K562 (cell line): ENCODE data around the gene ERCC2. TPM values are rescaled to one million over a fixed set of nuclear protein-coding genes. Genes with fewer than 3 reads are reported as not detected.

Experiments used
- ATAC-seq: fragments of 200-7000 bp; cut with Tn5 transposase; 3 replicates; pipeline ENCODE4 v1.9.1; 2020; ENCODE audit warnings: moderate library complexity
- BruUV-seq: library from RNA; stranded (reverse); fragments of 400-500 nt; replicated peaks from 2 replicates; lab custom pipeline; 2021; lab: Mats Ljungman, UMichigan
- CTCF ChIA-PET: fragments of 300-600 bp; formaldehyde crosslinking; extraction: SDS; loops from one replicate; lab custom pipeline; 2021; ENCODE audit warnings: low intra/inter-chr PET ratio; lab: Yijun Ruan, JAX
- POLR2A ChIA-PET: fragments of 300-600, 350-650 bp; sonication (Branson Sonifier 250); formaldehyde crosslinking; extraction: SDS; loops from one replicate; lab custom pipeline; 2021; ENCODE audit warnings: antibody characterized with exemption, inconsistent platforms; lab: Yijun Ruan, JAX
- DNase-seq, 4 experiments: peaks; one replicate each; pipeline versions ENCODE4 v3.0.0 to v3.0.0-alpha.2; 2011 to 2018; ENCODE audit warnings: low spot score in 3 of 4, mixed read lengths in 3 of 4; ENCODE audit errors: extremely low read depth in 1 of 4
- FAIRE-seq: peaks from 2 replicates; lab custom pipeline; 2011; peaks lifted over from hg19 to GRCh38; lab: Jason Lieb, UNC
- H2AFZ ChIP-seq: 2 replicates; pipeline ENCODE4 v1.6.0; 2011; ENCODE audit warnings: low read depth, low read length, control low read depth, inconsistent platforms
- H3K27ac ChIP-seq: fragments of 200-600 bp; 3 replicates; pipeline ENCODE4 v1.8.0; 2011; ENCODE audit warnings: low read depth, mild to moderate bottlenecking, control low read depth, inconsistent platforms, low read length, moderate library complexity, mixed read lengths; ENCODE audit errors: extremely low read depth
- H3K27me3 ChIP-seq, 2 experiments: fragments of 300-600 bp in 1 of 2; 2 replicates in 1 of 2; 3 replicates in 1 of 2; pipeline versions ENCODE4 v1.6.0 to v1.8.0; 2011; ENCODE audit warnings: inconsistent platforms in 2 of 2, low read length in 2 of 2, mild to moderate bottlenecking in 1 of 2, mixed read lengths in 1 of 2, moderate library complexity in 1 of 2; ENCODE audit not compliant: control insufficient read depth in 2 of 2, insufficient read depth in 2 of 2
- H3K36me3 ChIP-seq: fragments of 300-600 bp; 3 replicates; pipeline ENCODE4 v1.8.0; 2011; ENCODE audit warnings: mild to moderate bottlenecking, low read length, inconsistent platforms; ENCODE audit not compliant: control insufficient read depth, insufficient read depth
- H3K4me1 ChIP-seq, 2 experiments: fragments of 200-600 bp in 1 of 2; replicated peaks in 1 of 2; 2 replicates in 1 of 2; 3 replicates in 1 of 2; pipeline versions ENCODE4 v1.5.1 to v1.8.0; 2011; ENCODE audit warnings: inconsistent platforms in 2 of 2, low read length in 2 of 2, mild to moderate bottlenecking in 1 of 2, mixed read lengths in 1 of 2, moderate library complexity in 1 of 2; ENCODE audit not compliant: control insufficient read depth in 2 of 2, insufficient read depth in 2 of 2
- H3K4me2 ChIP-seq: 2 replicates; pipeline ENCODE4 v1.6.1; 2011; ENCODE audit warnings: low read length, control low read depth, inconsistent platforms, mixed read lengths; ENCODE audit not compliant: insufficient read depth
- H3K4me3 ChIP-seq: fragments of 200-600 bp; sonication (generic), shearing (Covaris generic); 2 replicates; pipeline ENCODE4 v1.5.1; 2016; ENCODE audit warnings: control low read depth, inconsistent platforms
- H3K79me2 ChIP-seq: fragments of 200-600 bp; 3 replicates; pipeline ENCODE4 v1.8.0; 2011; ENCODE audit warnings: low read length, inconsistent platforms; ENCODE audit not compliant: control insufficient read depth, insufficient read depth
- H3K9ac ChIP-seq, 2 experiments: 2 replicates each; pipeline versions ENCODE4 v1.6.0 to v1.6.1; 2011; ENCODE audit warnings: low read depth in 2 of 2, low read length in 2 of 2, control low read depth in 1 of 2, inconsistent platforms in 1 of 2, mild to moderate bottlenecking in 1 of 2, mixed read lengths in 1 of 2; ENCODE audit not compliant: insufficient read depth in 1 of 2
- H3K9me1 ChIP-seq: one replicate; pipeline ENCODE4 v1.6.0; 2011; ENCODE audit warnings: inconsistent platforms, mild to moderate bottlenecking, low read length, moderate library complexity; ENCODE audit not compliant: control insufficient read depth, insufficient read depth
- H3K9me3 ChIP-seq: replicated peaks from 2 replicates; pipeline ENCODE4 v1.5.1; 2011; ENCODE audit warnings: low read depth, low read length, inconsistent platforms; ENCODE audit not compliant: control insufficient read depth, insufficient read depth
- H4K20me1 ChIP-seq: replicated peaks from 2 replicates; pipeline ENCODE4 v1.6.1; 2011; ENCODE audit warnings: low read length, inconsistent platforms, mixed read lengths; ENCODE audit not compliant: control insufficient read depth, insufficient read depth
- CBFB ChIP-seq: sonication (generic); formaldehyde crosslinking; IDR thresholded peaks from 2 replicates; pipeline ENCODE4 v1.4.0; 2020; ENCODE audit warnings: mild to moderate bottlenecking, missing genetic modification reagents
- CCNT2 ChIP-seq: IDR thresholded peaks from 2 replicates; pipeline ENCODE4 v1.6.1; 2011; ENCODE audit warnings: borderline replicate concordance, low read depth, mild to moderate bottlenecking, moderate library complexity, mixed read lengths, low read length; ENCODE audit not compliant: insufficient read length; ENCODE audit errors: extremely low read depth
- HCFC1 ChIP-seq: IDR thresholded peaks from 2 replicates; pipeline ENCODE4 v1.6.1; 2012; ENCODE audit warnings: low read depth, low read length, improper control_type of control experiment
- KAT2B ChIP-seq: IDR thresholded peaks from one replicate; pipeline ENCODE4 v1.6.1; 2012; ENCODE audit warnings: low read depth, mild to moderate bottlenecking, control low read depth, inconsistent platforms, low read length, moderate library complexity
- MEIS2 ChIP-seq: fragments of 450-650 bp; IDR thresholded peaks from 2 replicates; pipeline ENCODE4 v1.6.1; 2014; ENCODE audit warnings: mild to moderate bottlenecking; ENCODE audit not compliant: partially characterized antibody
- RAD21 ChIP-seq, 2 experiments: fragments of 250-450 bp in 1 of 2; fragments of 450-650 bp in 1 of 2; sonication (Bioruptor Pico) in 1 of 2; formaldehyde crosslinking in 1 of 2; IDR thresholded peaks in 1 of 2; conservative IDR thresholded peaks in 1 of 2; 2 replicates each; pipeline versions ENCODE4 v1.4.0 to v1.8.0; 2020 to 2022; ENCODE audit warnings: mild to moderate bottlenecking in 2 of 2, moderate library complexity in 1 of 2
- SRSF7 ChIP-seq: fragments of 200-400 bp; formaldehyde crosslinking; optimal IDR thresholded peaks from 2 replicates; pipeline ENCODE3; 2017; ENCODE audit warnings: mild to moderate bottlenecking, low read depth, low read length
- SUPT5H ChIP-seq: fragments of 450-650 bp; IDR thresholded peaks from 2 replicates; pipeline ENCODE4 v1.6.1; 2016
- ZBTB7A ChIP-seq: IDR thresholded peaks from 2 replicates; pipeline ENCODE4 v1.6.1; 2011; ENCODE audit warnings: low read depth, mild to moderate bottlenecking, low read length, moderate library complexity, borderline replicate concordance; ENCODE audit not compliant: control insufficient read depth
- ZC3H11A ChIP-seq: IDR thresholded peaks from 2 replicates; pipeline ENCODE4 v1.6.1; 2012; ENCODE audit warnings: low read depth, low read length, improper control_type of control experiment
- ZKSCAN8 ChIP-seq: fragments of 200-800 bp; sonication (Bioruptor generic); IDR thresholded peaks from 2 replicates; pipeline ENCODE4 v1.6.1; 2016; ENCODE audit warnings: missing genetic modification characterization, missing compliant biosample characterization
- WGBS: fragments of 100-300 bp; shearing (Covaris generic); methylation state at CpG from one replicate; pipeline ENCODE4 v1.1.6; 2016; ENCODE audit warnings: low coverage, mixed read lengths; ENCODE audit not compliant: insufficient coverage; ENCODE audit errors: missing lambda C conversion rate; 5-methylcytosine and 5-hydroxymethylcytosine counted together
- in situ Hi-C: fragments of 300-500 bp; cut with MboI; formaldehyde crosslinking; loops from 4 replicates; pipeline ENCODE4 v1.15.0; 2018; ENCODE audit warnings: inconsistent platforms, mixed read lengths
- intact Hi-C: fragments of 100-400 bp; cut with micrococcal nuclease; formaldehyde crosslinking; loops from 2 replicates; pipeline ENCODE4 v1.14.2; 2022
- polyA plus RNA-seq, 8 experiments: library from polyadenylated mRNA; depleted of rRNA in 4 of 8; stranded (reverse) in 5 of 8; unstranded in 3 of 8; fragments of >200 nt; fragmentation: Nextera tagmentation in 2 of 8; fragmentation: Illumina TruSeq in 1 of 8; extraction: Ambion mirVana in 2 of 8; extraction: Trizol in 1 of 8; gene quantifications; 2 replicates each; pipeline versions ENCODE4 v1.2.1 to v1.2.3, GENCODE V29; 2011 to 2014; ENCODE audit warnings: inconsistent platforms in 1 of 8, missing spikeins in 1 of 8
- total RNA-seq, 7 experiments: library from RNA; depleted of rRNA in 6 of 7; stranded (reverse); fragments of >200 nt in 6 of 7; fragmentation: Illumina TruSeq in 2 of 7; extraction: Trizol in 2 of 7; gene quantifications; 2 replicates each; pipeline versions ENCODE4 v1.2.1 to v1.2.3, GENCODE V29; 2011 to 2021; ENCODE audit warnings: low replicate concordance in 1 of 7
- TF ChIP-seq, protein P1 (sequence below), 2 experiments: fragments of 450-650 bp in 1 of 2; IDR thresholded peaks; 2 replicates each; pipeline ENCODE4 v1.6.1; 2011 to 2017; ENCODE audit warnings: low read depth in 2 of 2, antibody characterized with exemption in 1 of 2, borderline replicate concordance in 1 of 2, low read length in 1 of 2, mild to moderate bottlenecking in 1 of 2, mixed read lengths in 1 of 2; ENCODE audit not compliant: control insufficient read depth in 1 of 2
- TF ChIP-seq, protein P2 (sequence below): sonication (generic); formaldehyde crosslinking; IDR thresholded peaks from 2 replicates; pipeline ENCODE4 v1.8.1; 2023; ENCODE audit warnings: mild to moderate bottlenecking, missing genetic modification reagents
- TF ChIP-seq, protein P3 (sequence below), 2 experiments: IDR thresholded peaks; 2 replicates each; pipeline ENCODE4 v1.6.1; 2011; ENCODE audit warnings: borderline replicate concordance in 1 of 2, control low read depth in 1 of 2, low read depth in 1 of 2, low read length in 1 of 2, mild to moderate bottlenecking in 1 of 2, mixed read lengths in 1 of 2, moderate library complexity in 1 of 2; ENCODE audit not compliant: insufficient read depth in 1 of 2, insufficient read length in 1 of 2, poor library complexity in 1 of 2, severe bottlenecking in 1 of 2; ENCODE audit errors: extremely low read depth in 1 of 2

The ERCC2 gene
- total and polyA plus RNA-seq, 9 of the 15 experiments (the other 6 are each of a cell fraction or from before 2014, with no cell fraction given), result 2.2 to 55.9 (median 23.4) TPM

- 15% methylated on average over 30 of the region's 40 CpGs for WGBS
- in situ Hi-C loops, result no loop called here
- TF ChIP-seq CBFB (no peak), MEIS2 (peak; percentile 14), ZC3H11A (no peak), ZBTB7A (peak; percentile 88; the same call in 1 of the 2 replicates), SUPT5H (no peak), RAD21 (CRISPR knock-in tag; conservative IDR thresholded peaks at IDR 0.05 in 1 of 2, IDR thresholded peaks at IDR 0.05 in 1 of 2) (peak in 1 of 2 experiments; percentile 53; a peak in 2 of 4 replicates), ZKSCAN8 (CRISPR knock-in tag) (no peak), KAT2B (no peak), HCFC1 (0 out of 2 replicates have a peak, but pooled peaks have one; percentile 10), SRSF7 (no peak), CCNT2 (peak; percentile 54)
- TF ChIP-seq, protein P1, sequence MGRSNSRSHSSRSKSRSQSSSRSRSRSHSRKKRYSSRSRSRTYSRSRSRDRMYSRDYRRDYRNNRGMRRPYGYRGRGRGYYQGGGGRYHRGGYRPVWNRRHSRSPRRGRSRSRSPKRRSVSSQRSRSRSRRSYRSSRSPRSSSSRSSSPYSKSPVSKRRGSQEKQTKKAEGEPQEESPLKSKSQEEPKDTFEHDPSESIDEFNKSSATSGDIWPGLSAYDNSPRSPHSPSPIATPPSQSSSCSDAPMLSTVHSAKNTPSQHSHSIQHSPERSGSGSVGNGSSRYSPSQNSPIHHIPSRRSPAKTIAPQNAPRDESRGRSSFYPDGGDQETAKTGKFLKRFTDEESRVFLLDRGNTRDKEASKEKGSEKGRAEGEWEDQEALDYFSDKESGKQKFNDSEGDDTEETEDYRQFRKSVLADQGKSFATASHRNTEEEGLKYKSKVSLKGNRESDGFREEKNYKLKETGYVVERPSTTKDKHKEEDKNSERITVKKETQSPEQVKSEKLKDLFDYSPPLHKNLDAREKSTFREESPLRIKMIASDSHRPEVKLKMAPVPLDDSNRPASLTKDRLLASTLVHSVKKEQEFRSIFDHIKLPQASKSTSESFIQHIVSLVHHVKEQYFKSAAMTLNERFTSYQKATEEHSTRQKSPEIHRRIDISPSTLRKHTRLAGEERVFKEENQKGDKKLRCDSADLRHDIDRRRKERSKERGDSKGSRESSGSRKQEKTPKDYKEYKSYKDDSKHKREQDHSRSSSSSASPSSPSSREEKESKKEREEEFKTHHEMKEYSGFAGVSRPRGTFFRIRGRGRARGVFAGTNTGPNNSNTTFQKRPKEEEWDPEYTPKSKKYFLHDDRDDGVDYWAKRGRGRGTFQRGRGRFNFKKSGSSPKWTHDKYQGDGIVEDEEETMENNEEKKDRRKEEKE (IDR thresholded peaks at IDR 0.05; ENCODE audit: borderline replicate concordance in 1 of 2, control insufficient read depth in 1 of 2, low read depth in 2 of 2, low read length in 1 of 2), result 0 out of 4 replicates have a peak, but pooled peaks of 1 of the 2 experiments have one; percentile 25
- TF ChIP-seq, protein P2, sequence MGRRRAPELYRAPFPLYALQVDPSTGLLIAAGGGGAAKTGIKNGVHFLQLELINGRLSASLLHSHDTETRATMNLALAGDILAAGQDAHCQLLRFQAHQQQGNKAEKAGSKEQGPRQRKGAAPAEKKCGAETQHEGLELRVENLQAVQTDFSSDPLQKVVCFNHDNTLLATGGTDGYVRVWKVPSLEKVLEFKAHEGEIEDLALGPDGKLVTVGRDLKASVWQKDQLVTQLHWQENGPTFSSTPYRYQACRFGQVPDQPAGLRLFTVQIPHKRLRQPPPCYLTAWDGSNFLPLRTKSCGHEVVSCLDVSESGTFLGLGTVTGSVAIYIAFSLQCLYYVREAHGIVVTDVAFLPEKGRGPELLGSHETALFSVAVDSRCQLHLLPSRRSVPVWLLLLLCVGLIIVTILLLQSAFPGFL, result no peak
- TF ChIP-seq, protein P3, sequence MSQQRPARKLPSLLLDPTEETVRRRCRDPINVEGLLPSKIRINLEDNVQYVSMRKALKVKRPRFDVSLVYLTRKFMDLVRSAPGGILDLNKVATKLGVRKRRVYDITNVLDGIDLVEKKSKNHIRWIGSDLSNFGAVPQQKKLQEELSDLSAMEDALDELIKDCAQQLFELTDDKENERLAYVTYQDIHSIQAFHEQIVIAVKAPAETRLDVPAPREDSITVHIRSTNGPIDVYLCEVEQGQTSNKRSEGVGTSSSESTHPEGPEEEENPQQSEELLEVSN (IDR thresholded peaks at IDR 0.05; ENCODE audit: borderline replicate concordance in 1 of 2, extremely low read depth in 1 of 2, insufficient read depth in 1 of 2, insufficient read length in 1 of 2, low read depth in 1 of 2, low read length in 1 of 2, poor library complexity in 1 of 2, severe bottlenecking in 1 of 2), result peak in 1 of 2 experiments; percentile 68
These were observed 32.1 kb upstream of the ERCC2 start for GRCh38 chr19:45402298-45403061.

More at GRCh38 chr19:45402298-45403061, 32.1 kb upstream of the ERCC2 start:
- POLR2A ChIA-PET, result interaction anchor here (0.6 to 3.6 kb wide), 8 partner anchors 11 to 77 kb away, joined by 3 to 14 read pairs (median 3); partner anchors contain the start of genes ERCC2 and FOSB
- H2AFZ ChIP-seq, result peak overlapping the region; percentile 71
- BruUV-seq, result no TSS peak
- no peaks in the 10 kb centered on the region for H4K20me1 ChIP-seq
- DNase-seq (peak; percentile 75 to 86 (median 81)), FAIRE-seq (no peak), ATAC-seq (peak; percentile 54)
- H3K79me2 ChIP-seq, result peaks cover 31% of the 10 kb centered on the region
- H3K27me3 ChIP-seq, result no peaks in the 10 kb centered on the region
- peak overlapping the region; percentile 91 for H3K4me2 ChIP-seq
- peak overlapping the region; percentile 17; the same call in 1 of the 2 replicates for H3K4me3 ChIP-seq
- H3K36me3 ChIP-seq, result no peaks in the 10 kb centered on the region
- H3K9me3 ChIP-seq, result no peaks in the 10 kb centered on the region
- peaks cover 22 to 61% of the 10 kb centered on the region in 2 experiments; a peak in 4 of 5 replicates for H3K4me1 ChIP-seq
- CTCF ChIA-PET, result interaction anchor here (0.6 to 4.0 kb wide), 3 partner anchors 76 to 151 kb away, joined by 3 to 16 read pairs (median 4); no protein-coding TSS in a partner anchor
- no peaks in the 10 kb centered on the region for H3K9me1 ChIP-seq
- peak overlapping the region; percentile 87 to 97 for H3K9ac ChIP-seq
- H3K27ac ChIP-seq, result no peak overlapping the region; the same call in 2 of the 3 replicates
- intact Hi-C loops, result no loop called here
